Effector CD8-positive, alpha-beta T cell (primary cell): ENCODE measurements around the gene GSTO1.
"Not testable (repeated sequence)": the region's sequence is repeated elsewhere in the genome, so short reads cannot be mapped to it uniquely, and the experiment has no call there.

Experiments used
- DNase-seq: peaks from one replicate; lab custom pipeline; 2025; lab: John Stamatoyannopoulos, UW
- total RNA-seq, 4 experiments: gene quantifications; one replicate each; lab custom pipeline; 2026; lab: John Stamatoyannopoulos, UW

Gene GSTO1
- total RNA-seq: 34.8 to 57.7 (median 48.1) reads per million in 4 experiments

DNA sequence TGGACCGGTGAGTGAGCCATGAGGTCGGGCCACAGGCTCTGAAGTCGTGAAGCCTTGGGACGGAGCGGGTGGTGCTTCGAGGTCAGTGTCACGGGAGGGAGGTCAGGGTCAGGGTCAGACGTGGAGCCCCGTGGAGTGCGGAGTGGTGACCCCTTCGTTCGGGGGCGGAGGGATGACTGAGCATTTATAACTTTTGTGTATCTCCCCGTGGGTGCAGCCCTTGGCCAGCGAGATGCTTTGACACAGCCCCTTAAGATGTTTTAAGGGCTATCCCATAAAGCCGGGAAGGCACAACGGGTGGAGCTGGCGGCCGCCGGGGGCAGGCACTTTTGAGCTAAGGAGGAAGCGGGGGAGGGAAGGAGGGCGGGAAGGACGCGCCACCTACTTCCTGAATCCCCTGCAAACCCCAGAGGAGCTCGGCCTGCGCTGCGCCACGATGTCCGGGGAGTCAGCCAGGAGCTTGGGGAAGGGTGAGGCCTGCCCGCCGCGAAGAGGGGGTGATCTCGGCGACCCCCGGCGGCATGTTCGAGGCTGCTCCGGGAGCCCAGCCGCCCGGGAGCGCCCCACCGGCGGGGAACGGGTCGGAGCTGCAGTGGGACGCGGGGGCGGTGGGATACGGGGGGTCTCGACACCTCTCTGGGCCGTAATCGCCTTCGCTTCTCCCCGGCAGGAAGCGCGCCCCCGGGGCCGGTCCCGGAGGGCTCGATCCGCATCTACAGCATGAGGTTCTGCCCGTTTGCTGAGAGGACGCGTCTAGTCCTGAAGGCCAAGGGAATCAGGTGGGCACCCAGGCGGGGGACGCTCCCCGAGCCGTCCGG lies at the start of gene GSTO1:
Gene GSTO1, plus strand, starts transcription at position 400 of the 818 bp plus-strand sequence. Its CDS starts 37 bp downstream, at position 437.
- peak; percentile 39 for DNase-seq

DNA sequence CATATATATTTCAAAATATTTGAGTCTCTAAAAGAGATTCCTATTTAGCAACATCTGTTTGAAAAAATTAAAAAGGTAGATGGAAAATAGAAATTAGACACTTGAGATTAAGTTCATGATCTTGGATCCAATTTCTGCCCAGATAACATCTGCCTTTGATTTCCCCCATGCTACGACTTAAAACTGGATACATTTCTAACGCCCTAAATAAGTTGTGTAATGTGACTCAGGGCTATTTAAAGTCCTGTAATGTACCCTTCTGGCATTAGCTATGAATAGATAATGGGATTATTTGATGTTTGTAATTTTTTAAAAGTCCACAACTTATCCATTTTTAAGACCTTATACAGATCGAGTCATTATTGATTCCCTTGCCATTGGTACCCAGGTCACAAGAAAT lies 46.0 kb upstream of the GSTO1 start:
- no peak for DNase-seq

DNA sequence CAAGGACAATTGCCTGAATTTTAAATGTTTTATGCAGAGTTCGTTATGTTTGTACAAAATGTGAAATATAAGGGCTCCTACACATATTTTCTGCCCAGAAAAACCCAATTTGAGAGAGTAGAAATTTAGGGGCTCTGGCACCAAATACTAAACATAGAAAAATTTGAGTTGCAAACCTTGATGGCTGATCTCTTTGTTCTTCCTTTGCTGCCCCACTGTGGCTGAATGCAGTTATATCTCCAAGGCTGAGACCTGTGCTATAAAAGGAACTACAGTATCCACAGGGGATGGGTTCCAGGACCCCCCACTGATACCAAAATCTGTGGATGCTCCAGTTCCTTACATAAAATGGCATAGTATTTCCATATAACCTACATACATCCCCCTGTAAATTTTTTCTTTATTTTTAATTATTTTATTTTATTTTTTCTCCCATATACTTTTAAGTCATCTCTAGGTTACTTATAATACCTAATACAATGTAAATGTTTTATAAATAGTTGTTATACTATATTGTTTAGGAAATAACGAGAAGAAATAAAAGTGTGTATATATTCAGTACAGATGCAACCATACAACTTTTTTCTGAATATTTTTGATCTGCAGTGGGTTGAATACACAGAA lies 45.0 kb upstream of the GSTO1 start:
- DNase-seq: peak; percentile 19

DNA sequence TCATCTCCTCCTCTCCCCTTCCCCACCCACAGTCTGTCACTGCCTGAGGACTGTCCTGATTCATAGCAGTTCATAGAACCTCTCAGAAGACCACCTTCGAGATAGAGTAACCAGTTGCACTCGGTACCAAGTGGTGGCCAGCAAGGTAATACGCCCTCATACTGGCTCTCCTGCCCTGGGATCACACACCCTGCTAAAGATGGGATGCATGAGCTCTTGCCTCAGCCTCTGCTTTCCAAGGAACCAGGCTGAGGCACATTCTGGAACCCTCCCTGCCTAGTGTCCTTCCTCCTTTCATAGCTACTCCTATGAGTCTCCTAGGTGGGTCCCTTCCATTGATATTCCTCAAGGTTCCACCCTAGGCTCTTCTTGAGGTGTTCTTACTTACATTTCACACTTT lies 38.1 kb upstream of the GSTO1 start:
- DNase-seq: no peak

DNA sequence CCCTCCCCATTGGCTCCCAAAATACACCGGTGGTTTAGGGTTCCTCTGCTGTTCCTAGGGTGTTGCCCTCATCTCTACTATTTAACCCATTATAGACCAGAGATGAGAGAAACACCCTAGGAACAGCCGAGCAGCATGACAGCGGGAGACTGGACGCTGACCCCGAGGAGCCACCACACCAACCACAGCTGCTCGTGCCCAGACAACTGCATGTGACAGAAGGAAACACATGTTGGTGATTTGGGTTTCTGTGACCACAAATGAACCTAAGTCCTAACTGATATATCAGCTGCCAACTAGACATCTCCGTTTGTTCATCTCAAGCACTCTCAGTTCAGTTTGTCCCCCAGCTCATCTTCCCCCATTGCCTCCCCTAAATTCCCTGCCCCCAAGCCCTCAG lies 35.9 kb upstream of the GSTO1 start:
- no peak for DNase-seq

DNA sequence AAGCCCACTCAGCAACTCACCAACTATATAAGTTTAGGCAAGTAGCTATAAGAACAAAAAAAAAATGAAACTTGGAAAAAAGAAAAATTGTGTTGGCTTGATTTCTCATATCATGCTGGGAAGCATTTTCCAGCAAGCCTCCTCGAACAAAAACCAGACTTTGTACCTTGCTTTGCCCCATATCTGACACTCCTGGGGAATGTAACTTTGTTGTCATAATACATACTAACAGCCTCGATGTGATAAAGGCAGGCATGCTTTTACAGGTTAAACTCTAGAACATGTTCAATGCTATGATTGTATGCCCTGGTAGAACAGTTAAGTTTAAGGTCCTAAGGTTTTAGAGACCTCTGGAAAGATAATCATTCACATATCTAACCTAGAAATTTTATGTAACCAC lies 34.2 kb upstream of the GSTO1 start:
- no peak for DNase-seq

DNA sequence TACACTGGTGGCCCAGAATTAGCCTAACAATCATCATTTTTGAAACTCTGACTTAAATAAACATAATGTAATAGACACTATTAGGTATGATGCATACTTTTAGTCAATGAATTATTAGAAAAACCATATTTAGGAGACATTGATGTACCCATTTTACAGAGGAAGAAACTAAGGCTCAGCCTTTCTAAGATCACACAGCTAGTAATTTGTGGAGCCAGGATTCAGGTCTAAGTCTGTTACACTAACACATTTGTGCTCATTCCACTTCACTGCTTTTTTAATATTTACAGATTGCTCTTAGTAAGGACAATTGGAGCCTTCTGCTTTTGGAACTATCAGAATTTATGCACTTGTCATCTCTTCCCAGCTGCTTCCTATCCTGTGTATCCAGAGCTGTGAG lies 31.4 kb upstream of the GSTO1 start:
- DNase-seq: no peak

DNA sequence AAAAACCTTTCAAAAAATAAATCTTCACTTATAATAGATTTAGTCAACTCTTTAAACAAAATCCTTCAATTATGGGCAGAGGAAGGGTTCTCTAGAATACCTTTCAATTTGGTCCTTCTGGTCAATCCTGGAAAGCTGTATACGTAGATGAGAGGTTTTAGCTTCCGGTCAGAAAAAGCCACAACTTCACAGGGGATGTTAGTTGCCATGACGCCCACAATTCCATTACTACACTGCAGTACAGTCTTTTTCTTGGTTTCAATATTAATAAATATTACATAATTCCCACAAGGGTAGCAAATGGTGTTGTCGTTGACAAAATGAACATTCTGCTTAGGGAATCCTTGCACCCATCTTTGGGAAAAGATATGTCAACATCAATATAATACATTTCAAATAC lies 24.2 kb upstream of the GSTO1 start:
- no peak for DNase-seq

DNA sequence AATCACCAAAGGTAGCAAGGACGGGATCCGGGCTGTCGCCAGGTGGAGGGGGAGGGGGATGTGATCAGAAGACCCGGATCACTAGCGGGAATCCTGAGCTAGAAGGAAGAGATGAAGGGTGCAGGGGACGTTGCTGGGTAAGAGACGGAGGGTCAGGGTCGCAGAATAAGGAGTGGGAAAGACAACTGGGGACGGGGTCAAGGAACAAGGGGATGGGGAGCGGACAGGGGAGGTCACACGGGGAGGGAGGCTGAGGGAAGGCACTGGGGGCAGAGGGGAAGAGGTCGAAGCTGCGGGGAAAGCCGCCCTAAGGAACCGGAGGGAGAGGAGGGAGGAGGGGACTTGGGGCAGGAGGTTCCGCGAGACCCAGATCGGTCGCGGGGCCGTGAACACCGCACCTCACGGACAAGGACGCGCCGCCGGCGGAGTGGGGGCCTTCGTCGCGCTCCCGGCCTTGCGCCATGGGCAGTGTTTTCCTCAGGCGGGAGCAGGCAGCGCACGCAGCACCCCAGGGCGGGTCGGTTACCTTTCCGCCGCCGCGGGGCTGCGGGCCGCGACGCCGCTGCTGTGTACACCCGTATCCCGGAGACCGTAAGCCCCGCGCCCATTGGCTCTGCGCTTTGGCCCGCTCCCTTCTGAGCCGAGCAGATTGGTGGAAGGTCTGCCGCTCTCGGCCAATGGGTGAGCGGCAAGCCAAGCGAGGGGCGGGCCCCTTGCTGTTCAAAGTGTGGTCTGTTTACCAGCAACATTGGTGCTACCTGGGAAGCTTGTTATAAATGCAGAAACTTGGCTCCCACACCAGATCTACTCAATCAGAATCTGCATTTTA lies 22.7 kb upstream of the GSTO1 start, which contains the start of gene CFAP43:
Gene CFAP43, minus strand, starts transcription at position 581 of the 829 bp plus-strand sequence. Its CDS starts 118 bp downstream, at position 463.
- peak; percentile 99 for DNase-seq

DNA sequence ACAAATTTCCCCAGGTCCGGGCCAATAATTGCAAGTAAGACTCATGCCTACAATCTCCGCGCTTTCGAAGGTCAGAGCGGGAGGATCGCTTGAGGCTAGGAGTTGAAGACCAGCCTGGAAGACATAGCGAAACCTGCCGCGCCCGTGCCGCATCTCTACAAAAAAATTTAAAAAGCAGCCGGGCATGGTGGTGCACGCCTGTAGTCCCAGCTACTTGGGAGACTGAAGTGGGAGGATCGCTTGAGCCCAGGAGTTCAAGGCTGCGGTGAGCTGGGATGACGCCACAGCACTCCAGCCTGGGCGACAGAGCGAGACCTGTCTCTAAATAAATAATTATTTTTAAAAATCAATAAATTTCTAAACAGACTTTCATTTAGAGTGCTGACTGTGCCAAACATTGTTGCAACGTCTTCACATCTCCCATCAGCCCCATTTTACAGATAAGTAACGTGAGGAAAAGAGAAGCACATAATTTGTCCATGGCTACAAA lies 22.0 kb upstream of the GSTO1 start:
- no peak for DNase-seq

DNA sequence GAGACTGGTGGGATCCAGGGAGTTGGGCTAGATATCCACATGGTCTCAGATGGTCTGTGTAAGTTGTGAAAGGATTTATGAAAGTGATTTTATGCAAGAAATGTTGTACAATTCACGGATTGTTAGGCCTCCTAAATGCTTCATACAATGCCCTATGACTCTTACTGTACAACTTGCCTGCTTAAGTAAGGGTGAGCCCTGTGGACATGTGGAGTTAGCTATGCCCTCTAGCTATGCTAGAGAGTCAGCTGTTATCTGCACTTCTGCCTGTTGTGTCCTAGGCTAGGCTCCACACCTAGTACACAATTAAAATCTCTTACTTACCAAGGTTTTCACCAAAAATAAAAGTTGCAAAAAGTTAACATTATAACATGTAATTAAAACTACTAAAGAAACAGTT lies 20.9 kb upstream of the GSTO1 start:
- DNase-seq: no peak

DNA sequence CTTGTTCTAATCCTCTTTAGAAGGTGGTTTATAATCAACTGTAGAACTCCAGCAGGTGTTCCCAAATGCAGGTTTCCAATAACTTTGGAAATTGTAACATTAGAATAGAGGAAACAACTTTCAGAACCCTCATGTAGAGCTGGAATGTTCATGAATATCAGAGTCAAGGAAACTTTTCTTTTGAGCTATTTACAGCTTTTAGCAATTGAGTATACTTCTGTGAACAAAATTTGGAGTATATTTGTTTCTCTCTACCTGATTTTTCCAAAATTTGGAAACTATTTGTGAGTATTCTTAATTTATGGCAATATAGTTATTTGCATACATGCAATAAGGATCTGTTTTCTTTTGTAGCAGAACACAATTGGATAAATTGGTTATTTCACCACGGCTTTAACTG lies 19.8 kb upstream of the GSTO1 start:
- DNase-seq: no peak

DNA sequence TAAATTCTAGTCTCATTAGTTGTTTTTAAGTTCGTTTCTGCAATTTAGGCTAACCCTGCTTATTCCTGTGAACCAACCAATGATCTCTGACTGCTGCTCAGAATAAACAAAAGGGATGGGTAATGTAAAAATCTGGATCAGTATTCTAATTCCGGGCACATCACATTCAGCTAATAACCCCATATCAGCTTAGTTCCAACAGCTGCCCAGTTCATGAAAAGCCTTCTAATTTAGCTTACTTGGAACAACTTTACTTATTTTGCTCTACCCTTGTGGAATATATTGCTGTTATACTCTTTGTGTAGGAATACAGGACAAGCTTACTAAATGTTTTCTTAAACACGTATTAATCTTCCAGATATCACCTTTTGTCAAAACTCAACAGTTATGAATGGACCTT lies 18.9 kb upstream of the GSTO1 start:
- DNase-seq: no peak

DNA sequence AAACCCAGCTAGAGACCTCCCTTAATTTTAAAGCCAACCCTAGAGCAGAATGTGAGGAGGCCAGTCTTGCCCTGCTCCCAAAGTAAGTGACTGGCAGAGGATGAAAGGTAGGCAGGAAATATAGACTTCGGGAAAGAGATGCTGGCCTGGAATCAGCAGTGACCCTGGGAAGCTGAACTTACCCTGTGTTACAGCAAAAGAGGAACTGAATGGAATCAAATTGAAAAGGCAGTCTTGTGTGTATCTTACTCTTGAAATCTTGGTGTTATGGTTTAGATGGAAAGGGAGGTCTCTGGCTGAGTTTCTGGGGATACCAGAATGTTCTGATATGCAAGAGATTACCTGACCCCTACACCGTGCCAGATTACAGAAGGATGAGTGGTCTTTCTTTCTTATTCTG lies 14.6 kb upstream of the GSTO1 start:
- DNase-seq: no peak

DNA sequence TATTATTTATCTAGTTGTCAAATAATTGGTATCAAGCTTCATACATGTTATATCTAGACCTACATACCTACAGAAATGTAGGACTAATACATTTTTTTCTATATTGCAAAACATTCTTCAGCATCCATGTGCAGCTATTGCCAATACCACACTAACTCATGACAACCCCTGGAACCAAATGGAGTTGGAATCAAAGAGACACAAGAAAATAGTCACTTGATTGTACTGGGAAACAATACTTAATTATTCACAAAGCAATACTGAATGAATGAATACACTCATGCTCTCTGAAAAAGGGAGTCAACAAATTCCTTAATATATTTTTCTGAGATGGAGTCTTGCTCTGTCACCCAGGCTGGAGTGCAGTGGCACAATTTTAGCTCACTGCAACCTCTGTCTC lies 12.1 kb upstream of the GSTO1 start:
- DNase-seq: no peak

DNA sequence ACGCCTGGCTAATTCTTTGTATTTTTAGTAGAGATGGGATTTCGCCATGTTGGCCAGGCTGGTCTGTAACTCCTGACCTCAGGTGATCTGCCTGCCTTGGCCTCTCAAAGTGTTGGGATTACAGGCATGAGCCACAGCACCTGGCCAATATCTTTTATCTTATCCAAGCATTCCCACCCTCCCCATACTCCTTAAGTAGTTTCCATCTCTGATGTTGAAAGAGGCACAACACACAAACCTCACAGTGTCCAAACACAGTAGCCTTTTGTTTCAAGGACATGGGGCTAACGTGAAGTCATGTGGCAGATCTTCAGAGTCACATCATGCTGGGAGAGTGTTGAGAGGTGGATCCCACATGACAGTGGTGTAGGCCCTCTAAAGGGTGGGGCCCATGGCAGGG lies 11.7 kb upstream of the GSTO1 start:
- not testable (repeated sequence) for DNase-seq

DNA sequence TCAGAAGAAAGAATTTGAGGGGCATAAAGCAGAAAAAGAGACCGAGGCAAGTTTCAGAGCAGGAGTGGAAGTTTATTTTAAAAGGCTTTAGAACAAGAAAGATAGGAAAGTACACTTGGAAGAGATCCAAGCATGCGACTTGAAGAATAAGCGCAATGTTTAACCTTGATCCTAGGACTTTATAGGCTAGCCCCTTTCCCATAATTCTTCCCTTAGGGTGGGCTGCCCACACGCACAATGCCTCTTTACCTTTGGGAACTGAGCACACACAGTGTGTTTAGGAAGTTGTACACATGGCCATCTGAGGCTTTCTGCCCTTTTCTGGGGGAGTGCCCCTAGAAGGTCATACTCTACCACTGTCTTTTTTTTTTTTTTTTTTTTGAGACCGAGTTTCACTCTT lies 11.2 kb upstream of the GSTO1 start:
- no peak for DNase-seq

DNA sequence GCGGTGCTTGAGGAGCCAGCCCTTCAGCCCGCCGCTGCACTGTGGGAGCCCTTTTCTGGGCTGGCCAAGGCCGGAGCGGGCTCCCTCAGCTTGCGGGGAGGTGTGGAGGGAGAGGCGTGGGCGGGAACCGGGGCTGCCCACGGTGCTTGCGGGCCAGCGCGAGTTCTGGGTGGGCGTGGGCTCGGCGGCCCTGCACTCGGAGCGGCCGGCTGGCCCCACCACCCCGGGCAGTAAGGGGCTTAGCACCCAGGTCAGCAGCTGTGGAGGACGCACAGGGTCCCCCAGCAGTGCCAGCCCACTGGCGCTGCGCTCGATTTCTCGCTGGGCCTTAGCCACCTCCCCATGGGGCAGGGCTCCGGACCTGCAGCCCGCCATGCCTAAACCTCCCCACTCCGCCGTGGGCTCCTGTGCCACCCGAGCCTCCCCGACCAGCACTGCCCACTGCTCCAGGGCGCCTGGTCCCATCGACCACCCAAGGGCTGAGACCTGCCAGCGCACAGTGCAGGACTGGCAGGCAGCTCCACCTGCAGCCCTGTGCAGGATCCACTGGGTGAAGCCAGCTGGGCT lies 9.5 kb upstream of the GSTO1 start:
- no peak for DNase-seq

DNA sequence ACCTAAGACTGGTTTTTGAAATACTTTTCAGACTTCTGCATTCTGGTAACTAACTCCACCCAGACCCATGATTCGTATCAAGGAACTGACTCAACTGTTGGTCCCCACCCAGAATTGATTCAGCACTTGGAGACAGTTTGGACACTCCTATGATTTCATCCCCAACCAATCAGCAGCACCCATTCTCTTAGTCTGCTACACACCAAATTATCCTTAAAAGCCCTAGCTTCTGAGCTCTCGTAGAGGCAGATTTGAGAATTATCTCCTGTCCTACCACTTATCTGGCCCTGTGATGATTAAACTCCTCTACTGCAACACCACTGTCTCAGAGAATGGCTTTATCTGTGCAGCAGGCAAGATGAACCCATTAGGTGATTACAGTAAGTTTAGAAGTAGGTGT lies 7.7 kb upstream of the GSTO1 start:
- no peak for DNase-seq

DNA sequence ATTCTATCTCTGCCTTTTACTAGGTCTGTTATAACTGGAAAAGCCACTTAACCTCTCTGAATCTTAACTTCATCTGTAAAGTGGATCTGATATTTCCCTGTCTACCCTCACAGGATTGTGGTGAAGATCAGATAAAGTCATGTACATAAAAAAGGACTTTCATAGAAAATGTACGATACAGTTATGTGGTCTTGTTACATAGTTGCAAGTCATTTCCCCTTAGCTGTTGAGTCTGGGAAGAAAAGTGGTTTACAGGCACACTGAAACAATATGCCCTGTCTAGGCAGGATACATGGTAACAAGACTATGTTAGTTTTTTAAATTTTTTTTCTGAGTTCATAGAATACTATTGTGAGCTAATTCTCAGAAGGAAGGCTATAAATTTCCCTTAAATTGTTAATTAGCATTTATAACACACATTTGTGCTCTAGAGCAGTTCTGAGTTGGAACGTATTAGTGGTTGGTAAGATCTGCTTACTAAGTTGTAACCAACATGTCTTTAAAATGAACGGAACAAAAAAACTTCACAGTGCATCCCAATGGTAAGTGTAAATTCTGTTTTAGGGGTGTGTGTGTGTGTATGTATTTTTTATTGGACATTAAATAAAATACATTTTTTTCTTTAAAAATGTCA lies 7.1 kb upstream of the GSTO1 start:
- DNase-seq: no peak

DNA sequence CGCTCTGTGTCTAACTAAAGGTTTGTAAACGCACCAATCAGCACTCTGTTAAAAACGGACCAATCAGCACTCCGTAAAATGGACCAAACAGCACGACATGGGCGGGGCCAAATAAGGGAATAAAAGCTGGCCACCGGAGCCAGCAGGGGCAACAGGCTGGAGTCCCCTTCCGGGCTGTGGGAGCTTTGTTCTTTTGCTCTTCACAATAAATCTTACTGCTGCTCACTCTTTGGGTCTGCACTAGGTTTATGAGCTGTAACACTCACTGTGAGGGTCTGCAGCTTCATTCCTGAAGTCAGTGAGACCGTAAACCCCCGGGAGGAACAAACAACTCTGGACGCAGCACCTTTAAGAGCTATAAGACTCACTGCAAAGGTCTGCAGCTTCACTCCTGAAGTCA lies 5.8 kb upstream of the GSTO1 start:
- not testable (repeated sequence) for DNase-seq

DNA sequence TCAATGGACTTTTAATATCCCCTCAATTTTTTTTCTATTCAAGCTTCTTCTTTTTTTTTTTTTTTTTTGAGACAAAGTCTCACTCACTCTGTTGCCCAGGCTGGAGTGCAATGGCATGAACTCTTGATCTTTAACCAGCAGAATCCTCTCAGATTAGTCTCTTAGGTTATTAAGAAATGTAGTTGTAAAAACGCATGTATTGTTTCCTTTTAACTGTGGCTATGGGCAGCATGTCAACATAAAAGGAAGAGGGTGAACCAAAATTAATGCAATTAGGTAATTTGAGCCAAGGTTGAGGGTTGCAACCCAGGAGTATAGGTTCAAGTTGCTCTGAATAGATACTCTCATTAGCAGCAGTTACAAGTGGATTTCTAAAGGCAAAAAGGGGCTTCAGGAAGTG lies 4.3 kb upstream of the GSTO1 start:
- DNase-seq: no peak
